GM23338 (cell line): ENCODE measurements around the gene FOXQ1. TPM values are rescaled to one million over a fixed set of nuclear protein-coding genes. Genes with fewer than 3 reads are reported as not detected.

ENCODE experiments used
- ATAC-seq: fragments of 200-7000 bp; cut with Tn5 transposase; 3 replicates; pipeline ENCODE4 v1.9.1; 2020
- DNase-seq: peaks from one replicate; pipeline ENCODE4 v3.0.0-alpha.2; 2015; ENCODE audit warnings: low spot score
- H2AFZ ChIP-seq: fragments of 200-600 bp; sonication (generic); 2 replicates; pipeline ENCODE4 v1.8.0; 2016; ENCODE audit warnings: antibody characterized with exemption, mild to moderate bottlenecking, moderate library complexity
- H3F3A ChIP-seq: fragments of 200-600 bp; sonication (generic); replicated peaks from 2 replicates; pipeline ENCODE4 v1.8.0; 2017; ENCODE audit warnings: antibody characterized with exemption, mixed run types, low read depth
- H3K27ac ChIP-seq: fragments of 200-600 bp; sonication (generic); 2 replicates; pipeline ENCODE4 v1.6.1; 2016; ENCODE audit warnings: low read depth
- H3K27me3 ChIP-seq: fragments of 200-600 bp; sonication (generic); 2 replicates; pipeline ENCODE4 v1.8.0; 2016; ENCODE audit warnings: mild to moderate bottlenecking, mixed run types, moderate library complexity; ENCODE audit not compliant: insufficient read depth
- H3K36me3 ChIP-seq: fragments of 200-600 bp; sonication (generic); 2 replicates; pipeline ENCODE4 v1.8.0; 2016; ENCODE audit warnings: mild to moderate bottlenecking; ENCODE audit not compliant: insufficient read depth
- H3K4me1 ChIP-seq: fragments of 200-600 bp; sonication (generic); 2 replicates; pipeline ENCODE4 v1.8.0; 2016; ENCODE audit warnings: mild to moderate bottlenecking, moderate library complexity; ENCODE audit not compliant: insufficient read depth
- H3K4me2 ChIP-seq: fragments of 200-600 bp; sonication (generic); 2 replicates; pipeline ENCODE4 v1.7.1; 2017; ENCODE audit warnings: mixed run types
- H3K4me3 ChIP-seq: fragments of 200-600 bp; sonication (generic); 2 replicates; pipeline ENCODE4 v1.6.1; 2016; ENCODE audit warnings: mixed run types
- H3K79me2 ChIP-seq: fragments of 200-600 bp; sonication (generic); replicated peaks from 2 replicates; pipeline ENCODE4 v1.8.0; 2017; ENCODE audit warnings: mild to moderate bottlenecking; ENCODE audit not compliant: insufficient read depth
- H3K9me2 ChIP-seq: fragments of 200-600 bp; sonication (generic); 2 replicates; pipeline ENCODE4 v1.8.0; 2017; ENCODE audit not compliant: insufficient read depth
- H4K20me1 ChIP-seq: fragments of 200-600 bp; sonication (generic); replicated peaks from 2 replicates; pipeline ENCODE4 v1.8.0; 2017; ENCODE audit warnings: mild to moderate bottlenecking; ENCODE audit not compliant: insufficient read depth
- H3K27ac Mint-ChIP-seq: 2 replicates; pipeline ENCODE4 v1.8.0; 2020; ENCODE audit warnings: inconsistent platforms, mild to moderate bottlenecking, moderate library complexity, mixed read lengths
- H3K27me3 Mint-ChIP-seq: 3 replicates; pipeline ENCODE4 v1.8.0; 2022; ENCODE audit warnings: low read depth, mild to moderate bottlenecking, moderate library complexity, mixed read lengths, inconsistent platforms; ENCODE audit not compliant: insufficient read depth, poor library complexity
- H3K36me3 Mint-ChIP-seq: 3 replicates; pipeline ENCODE4 v1.8.0; 2021; ENCODE audit warnings: low read depth, mild to moderate bottlenecking, inconsistent platforms, moderate library complexity, mixed read lengths
- H3K4me1 Mint-ChIP-seq: 3 replicates; pipeline ENCODE4 v1.8.0; 2020; ENCODE audit warnings: mild to moderate bottlenecking, inconsistent platforms, mixed read lengths
- H3K4me3 Mint-ChIP-seq: 3 replicates; pipeline ENCODE4 v1.8.0; 2021; ENCODE audit warnings: moderate library complexity, mild to moderate bottlenecking, inconsistent platforms, mixed read lengths
- H3K9me3 Mint-ChIP-seq: 3 replicates; pipeline ENCODE4 v1.8.0; 2020; ENCODE audit warnings: moderate library complexity, mild to moderate bottlenecking, inconsistent platforms, mixed read lengths
- CREB1 ChIP-seq: fragments of 250-450 bp; sonication (Bioruptor Pico); IDR thresholded peaks from 2 replicates; pipeline ENCODE4 v1.5.0; 2020; ENCODE audit warnings: low read depth, mild to moderate bottlenecking, moderate library complexity
- CTCF ChIP-seq, 2 experiments: fragments of 200-600 bp in 1 of 2; sonication (generic) in 1 of 2; conservative IDR thresholded peaks; 2 replicates each; pipeline versions ENCODE4 v1.5.1 to v1.6.1; 2016 to 2017; ENCODE audit warnings: antibody characterized with exemption in 2 of 2, low read depth in 2 of 2, mild to moderate bottlenecking in 2 of 2, moderate library complexity in 1 of 2
- ETS1 ChIP-seq: IDR thresholded peaks from 2 replicates; pipeline ENCODE4 v1.6.1; 2016; ENCODE audit warnings: antibody characterized with exemption
- JUNB ChIP-seq: IDR thresholded peaks from one replicate; pipeline ENCODE4 v1.6.1; 2016; ENCODE audit warnings: antibody characterized with exemption; ENCODE audit not compliant: unreplicated experiment
- NANOG ChIP-seq: IDR thresholded peaks from 2 replicates; pipeline ENCODE4 v1.6.1; 2016; ENCODE audit warnings: antibody characterized with exemption, borderline replicate concordance
- POLR2AphosphoS5 ChIP-seq: IDR thresholded peaks from 2 replicates; pipeline ENCODE4 v1.6.1; 2016; ENCODE audit warnings: antibody characterized with exemption, low read depth
- REST ChIP-seq: IDR thresholded peaks from one replicate; pipeline ENCODE4 v1.6.1; 2018; ENCODE audit warnings: antibody characterized with exemption; ENCODE audit not compliant: unreplicated experiment
- ZNF331 ChIP-seq: fragments of 250-450 bp; sonication (Bioruptor Pico); IDR thresholded peaks from 2 replicates; pipeline ENCODE4 v1.5.0; 2020; ENCODE audit warnings: low read depth, mild to moderate bottlenecking, moderate library complexity
- ZNF462 ChIP-seq: fragments of 250-450 bp; sonication (Bioruptor Pico); IDR thresholded peaks from 2 replicates; pipeline ENCODE4 v1.5.0; 2020; ENCODE audit warnings: mild to moderate bottlenecking, moderate library complexity
- polyA plus RNA-seq: library from polyadenylated mRNA; unstranded; fragments of >200 nt; fragmentation: Nextera tagmentation; extraction: Ambion mirVana; gene quantifications from 2 replicates; pipeline ENCODE4 v1.2.1, GENCODE V29; 2016
- total RNA-seq: library from RNA; depleted of rRNA; stranded (reverse); fragments of >200 nt; shearing (Covaris generic); gene quantifications from 2 replicates; pipeline ENCODE4 v1.2.3, GENCODE V29; 2014

FOXQ1 gene
- total and polyA plus RNA-seq, 2 experiments from 2014 or later: not detected

- Histone ChIP-seq H3K27ac (no peak overlapping the region), H3K4me2 (peak overlapping the region; percentile 70; the same call in 1 of the 2 replicates), H3K9me2 (no peaks in the 10 kb centered on the region), H3K4me3 (peak overlapping the region; percentile 47; the same call in 1 of the 2 replicates), H3F3A (peaks cover under 1% of the 10 kb centered on the region; the same call in 1 of the 2 replicates), H2AFZ (no peak overlapping the region), H3K36me3 (no peaks in the 10 kb centered on the region), H4K20me1 (peaks cover 20% of the 10 kb centered on the region), H3K27me3 (peaks cover 47% of the 10 kb centered on the region), H3K79me2 (no peaks in the 10 kb centered on the region), H3K4me1 (peaks cover 14% of the 10 kb centered on the region)
- H3K27me3 Mint-ChIP-seq: peaks cover 57% of the 10 kb centered on the region
- DNase-seq (peak; percentile 74), ATAC-seq (peak; percentile 23)
- H3K4me3 Mint-ChIP-seq: peak overlapping the region; percentile 53; the same call in 1 of the 3 replicates
- no peak for TF ChIP-seq REST
- no peak for TF ChIP-seq ZNF331 (CRISPR knock-in tag)
- TF ChIP-seq ZNF462 (CRISPR knock-in tag): no peak
- no peak for TF ChIP-seq NANOG
- TF ChIP-seq JUNB: no peak
- TF ChIP-seq ETS1: no peak
- no peak for TF ChIP-seq POLR2AphosphoS5
- no peak for TF ChIP-seq CREB1 (CRISPR knock-in tag)
- no peak for TF ChIP-seq CTCF (conservative IDR thresholded peaks at IDR 0.05; ENCODE audit: low read depth in 2 of 2)
- peaks cover 8% of the 10 kb centered on the region for H3K4me1 Mint-ChIP-seq
- H3K9me3 Mint-ChIP-seq: peaks cover 18% of the 10 kb centered on the region
- peaks cover 8% of the 10 kb centered on the region; the same call in 1 of the 3 replicates for H3K36me3 Mint-ChIP-seq
- no peak overlapping the region for H3K27ac Mint-ChIP-seq
Measured at GRCh38 chr6:1316489-1316971, 4.6 kb downstream of the FOXQ1 start.
